NCI-H2196 (cell line): ENCODE measurements around the gene TAB2.
"Not testable (repeated sequence)": the region's sequence is repeated elsewhere in the genome, so short reads cannot be mapped to it uniquely, and the experiment has no call there.

Experiments
- DNase-seq: peaks from one replicate; lab custom pipeline; 2025; ENCODE audit not compliant: unreplicated experiment; lab: John Stamatoyannopoulos, UW

Gene TAB2

DNA sequence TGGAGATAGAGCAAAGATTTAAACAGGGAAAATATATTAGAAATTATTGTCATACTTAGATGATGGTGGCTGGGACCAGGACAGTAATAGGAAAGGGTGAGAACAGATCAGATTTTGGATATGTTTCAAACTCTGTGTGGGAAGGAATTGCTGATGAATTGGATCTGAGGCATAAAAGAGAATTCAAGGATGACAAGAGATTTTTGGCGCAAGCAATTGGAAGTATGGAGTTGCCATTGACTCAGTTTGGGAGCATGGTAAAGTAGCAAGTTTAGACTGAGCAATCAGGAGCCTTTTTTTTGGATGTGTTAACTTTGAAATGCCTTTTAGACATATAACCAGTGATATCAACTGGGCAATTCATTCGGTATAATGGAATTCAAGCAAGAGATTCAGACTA, 14.4 kb downstream of the TAB2 start:
- no peak for DNase-seq

DNA sequence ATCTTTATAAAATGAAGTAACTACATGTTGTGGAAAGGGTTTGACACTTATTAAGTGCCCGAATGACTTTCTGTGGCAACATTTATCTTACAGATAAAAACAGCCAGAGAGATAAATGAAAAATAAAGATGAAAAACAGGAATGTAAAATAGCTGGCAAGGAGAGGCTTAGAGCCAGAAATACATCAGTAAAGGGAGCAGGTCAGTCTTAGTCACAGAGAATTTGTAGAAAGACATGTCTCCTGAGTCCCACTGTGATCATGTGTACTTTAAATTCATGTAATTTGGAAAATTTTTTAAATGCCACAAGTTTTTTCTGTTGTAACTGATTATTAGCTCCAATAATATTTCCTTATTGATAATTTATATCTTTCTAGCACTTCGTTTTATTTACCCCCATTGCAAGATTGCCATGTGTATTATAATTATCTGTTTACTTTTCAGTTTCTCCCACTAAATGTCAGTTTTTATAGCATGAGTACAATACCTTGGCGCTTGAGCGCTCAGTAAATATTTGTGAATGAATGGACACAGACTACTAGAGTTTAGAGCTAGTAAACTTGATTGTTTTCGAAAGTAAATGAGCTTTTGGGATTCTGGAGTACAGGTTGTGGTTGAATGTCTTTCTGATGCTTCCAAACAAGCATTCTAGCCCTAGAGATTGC, 15.2 kb downstream of the TAB2 start:
- DNase-seq, result peak; percentile 39

DNA sequence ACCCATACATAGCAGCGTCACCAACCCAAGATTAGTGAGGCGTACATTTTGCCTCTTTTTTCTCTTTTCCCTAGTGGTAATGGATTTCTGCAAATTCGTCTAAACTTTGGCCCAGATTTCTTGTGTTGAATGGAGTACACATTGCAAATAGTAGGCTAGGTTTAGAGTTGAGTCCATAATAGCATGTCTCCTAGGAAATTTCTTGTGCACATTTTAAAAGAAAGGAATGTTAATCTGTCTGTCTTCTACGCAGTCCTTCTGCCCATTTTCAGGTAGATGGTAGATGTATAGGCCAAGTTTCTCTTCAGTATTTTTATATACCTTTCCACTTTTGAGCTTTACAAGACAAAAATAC, 15.7 kb downstream of the TAB2 start:
- DNase-seq, result no peak

DNA sequence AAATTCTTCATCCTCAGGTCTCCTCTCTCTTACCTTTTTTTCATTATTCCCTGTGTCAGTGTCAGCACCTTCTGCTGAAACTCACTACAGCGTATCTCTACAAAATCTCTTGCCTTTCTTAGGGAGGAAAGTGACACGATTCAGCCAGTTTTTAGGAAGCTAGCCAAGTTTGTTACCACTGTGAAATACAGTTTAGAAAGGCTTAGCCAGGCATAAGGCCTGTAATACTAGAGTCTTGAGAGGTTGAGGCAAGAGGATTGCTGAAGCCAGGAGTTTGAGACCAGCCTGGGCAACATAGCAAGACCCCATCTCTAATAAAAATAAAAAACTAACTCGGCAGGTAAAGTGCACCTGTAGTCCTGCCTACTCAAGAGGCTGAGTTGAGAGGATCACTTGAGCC, 16.7 kb downstream of the TAB2 start:
- DNase-seq, result no peak

DNA sequence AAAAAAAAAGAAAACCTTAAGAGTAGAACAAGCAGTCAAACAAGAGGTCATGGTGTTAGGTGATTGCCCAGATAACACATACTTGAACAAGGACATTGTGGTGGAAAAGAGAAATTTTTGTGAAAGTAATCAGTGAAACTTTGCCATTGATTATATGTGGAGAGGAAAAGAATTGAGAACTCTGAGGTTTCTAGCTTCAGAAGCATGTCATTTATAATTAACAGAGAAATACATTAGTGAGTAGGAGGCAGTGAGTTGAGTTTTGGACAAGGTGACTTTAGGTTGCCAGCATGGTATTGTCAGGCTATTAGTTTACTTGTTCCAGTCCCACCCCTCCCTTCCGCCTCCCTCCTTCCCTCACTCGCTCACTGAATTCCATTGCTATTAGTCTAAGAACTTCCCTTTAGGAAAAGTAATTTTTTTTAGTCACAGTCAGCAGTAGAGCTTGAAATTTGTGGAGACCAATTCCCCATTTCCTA, 17.2 kb downstream of the TAB2 start:
- DNase-seq, result no peak

DNA sequence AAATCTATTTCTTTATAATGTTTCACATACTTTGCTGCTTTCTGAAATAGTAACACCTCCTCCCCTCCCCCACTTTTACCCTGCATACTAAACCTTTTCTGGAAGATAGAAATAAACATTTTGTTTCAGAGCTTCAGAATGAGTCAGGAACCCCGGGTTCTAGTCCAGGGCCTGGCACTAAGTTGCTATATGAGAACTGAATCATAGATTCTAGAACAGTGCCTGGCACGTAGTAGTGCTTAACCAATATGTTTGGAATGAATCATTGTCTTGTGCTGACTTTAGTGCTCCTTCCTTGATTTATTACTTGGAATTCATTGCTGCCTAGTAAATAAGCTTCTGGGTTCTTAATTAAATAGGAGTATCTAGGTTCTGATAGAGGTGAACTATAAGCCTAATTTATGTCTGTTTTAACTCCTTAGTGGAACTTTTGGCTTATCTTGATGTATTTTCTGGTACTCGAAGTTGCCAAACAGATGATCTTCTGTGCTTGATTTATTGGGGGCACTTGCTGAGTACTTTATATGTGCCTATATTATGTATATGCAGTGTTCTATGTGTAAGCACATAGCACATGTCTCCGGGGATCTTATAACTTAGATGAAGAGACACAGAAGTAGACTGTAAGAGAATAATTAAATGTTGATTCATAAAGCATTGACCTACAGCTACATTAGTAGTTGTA, 18.6 kb downstream of the TAB2 start:
- DNase-seq, result no peak

DNA sequence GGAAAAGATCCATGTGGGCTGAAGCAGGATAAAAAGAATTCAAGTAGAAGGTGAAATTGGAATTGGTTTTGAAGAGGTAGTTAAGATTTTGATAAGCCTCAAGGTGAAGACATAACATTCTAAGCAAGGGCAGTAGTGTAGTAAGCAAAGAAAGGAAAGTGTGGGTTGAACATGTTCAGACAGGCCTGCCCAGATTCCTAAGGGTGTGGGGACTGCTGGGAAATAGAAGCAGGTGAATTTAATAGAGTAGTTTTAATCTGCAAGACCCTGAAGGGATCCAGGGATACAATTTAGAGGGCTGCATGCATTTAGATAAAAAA, 19.1 kb downstream of the TAB2 start:
- DNase-seq, result no peak

DNA sequence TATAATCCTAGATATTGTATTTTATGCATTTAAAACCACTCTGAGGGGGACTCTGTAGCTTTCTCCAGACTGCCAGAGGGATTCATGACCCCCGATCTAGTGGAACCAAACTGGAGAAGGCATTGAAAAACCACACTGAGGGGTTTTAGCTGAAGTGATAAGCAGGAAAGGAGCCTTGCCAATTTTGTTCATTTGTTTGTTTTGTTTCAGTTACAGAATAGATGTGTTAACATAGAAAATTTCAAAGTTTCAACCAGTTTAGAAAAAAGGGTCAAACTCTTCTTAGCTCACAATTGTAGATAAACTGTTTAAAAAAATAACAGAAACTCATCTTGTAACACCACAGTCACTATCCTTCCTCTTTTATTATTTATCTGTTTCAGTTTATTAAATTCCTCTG, 19.8 kb downstream of the TAB2 start:
- DNase-seq, result no peak

DNA sequence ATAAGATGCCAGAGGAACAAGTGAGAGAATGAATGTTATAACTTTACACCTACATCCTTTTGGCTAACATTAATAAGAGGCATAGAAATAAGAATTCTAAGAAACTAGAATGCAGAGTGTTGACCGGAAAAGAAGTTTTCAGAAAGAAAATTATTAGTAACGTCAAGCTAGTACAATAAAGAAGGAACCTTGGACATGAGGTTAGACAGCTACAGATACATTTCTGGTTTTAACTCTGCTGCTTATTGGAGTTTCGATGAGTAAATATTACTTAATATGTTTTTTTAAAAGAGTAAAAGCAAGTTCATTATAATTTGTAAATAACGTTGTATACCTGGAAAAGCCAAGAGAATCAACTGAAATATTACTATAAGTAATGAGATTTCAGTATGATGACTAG, 22.7 kb downstream of the TAB2 start:
- no peak for DNase-seq

DNA sequence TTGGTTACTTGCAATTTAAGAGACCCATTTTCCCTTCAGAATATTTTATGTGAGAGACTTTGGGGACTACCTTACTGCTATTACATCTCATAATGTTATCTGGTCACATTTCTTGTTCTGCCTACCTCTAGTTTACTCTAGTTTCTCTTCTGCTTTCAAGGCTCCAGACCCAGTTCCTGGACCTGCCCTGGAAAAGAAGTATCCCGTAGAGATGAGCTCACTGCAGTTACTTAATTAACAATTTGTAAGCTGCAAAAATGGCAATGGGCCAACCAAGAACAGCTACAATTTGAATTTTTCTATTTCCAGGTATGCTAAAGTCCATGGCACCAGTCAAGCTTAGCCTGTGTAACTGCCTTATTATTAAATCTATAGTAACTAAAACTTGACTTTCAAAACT, 25.0 kb downstream of the TAB2 start:
- DNase-seq, result no peak

DNA sequence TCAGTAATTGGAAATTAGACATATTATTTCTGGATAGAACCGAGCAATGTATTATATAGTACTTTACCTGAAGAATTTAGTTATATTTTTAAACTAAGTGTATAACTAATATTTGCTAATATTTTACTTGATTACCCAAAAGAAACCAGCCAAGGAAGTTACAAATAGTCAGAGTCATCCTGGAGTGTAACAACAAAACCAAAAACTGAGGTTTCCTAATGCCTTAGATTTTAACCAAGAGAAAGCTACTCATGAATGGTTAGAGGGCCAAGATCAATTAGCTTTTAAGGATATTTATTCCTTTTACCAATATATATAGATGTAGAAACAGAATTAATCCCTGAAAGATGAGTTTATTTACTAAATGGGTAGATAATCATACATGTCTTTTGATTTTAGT, 26.0 kb downstream of the TAB2 start:
- DNase-seq, result no peak

DNA sequence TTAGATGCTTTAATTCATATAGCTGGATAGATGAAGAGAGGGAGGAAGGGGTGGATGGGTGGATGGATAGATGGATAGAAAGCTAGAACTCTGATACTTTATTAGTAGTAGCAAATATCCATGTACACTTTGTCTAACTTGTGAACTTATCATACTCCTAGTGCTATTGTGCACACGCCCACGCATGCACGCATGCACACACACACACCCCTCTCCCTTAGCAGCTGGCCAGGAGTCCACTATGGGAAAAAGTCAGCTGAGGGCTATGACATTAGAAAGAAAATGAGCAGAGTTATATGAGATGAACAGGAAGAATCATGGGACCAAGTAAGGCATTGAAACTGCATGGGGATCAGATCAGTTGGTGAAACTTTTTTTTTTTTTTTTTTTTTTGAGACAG, 28.6 kb downstream of the TAB2 start:
- no peak for DNase-seq

DNA sequence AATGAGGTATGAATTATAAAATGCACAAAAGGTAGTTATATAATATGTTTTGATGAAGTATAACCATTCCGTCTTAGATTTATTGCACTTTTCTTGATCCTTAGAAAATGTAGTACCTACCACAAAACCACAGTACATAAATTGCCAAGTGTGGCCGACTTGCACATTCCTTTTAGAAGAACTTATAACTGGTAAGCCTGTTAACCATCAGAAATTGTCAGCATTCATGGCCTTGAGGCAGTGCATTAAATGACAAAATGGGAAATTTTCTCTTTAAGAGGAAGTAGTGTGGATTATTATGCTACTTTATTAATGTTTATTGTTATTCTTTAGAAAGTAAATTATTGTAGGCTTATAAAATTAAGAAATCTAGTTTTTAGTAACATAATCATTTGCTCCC, 29.6 kb downstream of the TAB2 start:
- no peak for DNase-seq

DNA sequence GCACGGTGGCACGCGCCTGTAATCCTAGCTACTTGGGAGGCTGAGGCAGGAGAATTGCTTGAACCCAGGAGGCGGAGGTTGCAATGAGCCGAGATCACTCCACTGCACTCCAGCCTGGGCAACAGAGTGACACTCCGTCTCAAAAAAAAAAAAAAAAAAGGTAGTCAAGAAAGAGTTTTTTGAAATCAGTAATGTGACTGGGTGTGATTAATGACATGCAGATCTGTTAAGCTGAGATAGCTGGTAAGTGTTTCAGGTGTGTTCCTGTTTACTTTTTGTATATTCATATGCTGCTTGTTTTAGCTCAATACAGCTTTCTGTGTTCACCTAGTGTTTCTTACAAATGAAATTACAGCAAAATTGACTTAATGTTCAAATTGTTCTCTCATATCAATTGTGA, 31.8 kb downstream of the TAB2 start:
- DNase-seq, result not testable (repeated sequence)

DNA sequence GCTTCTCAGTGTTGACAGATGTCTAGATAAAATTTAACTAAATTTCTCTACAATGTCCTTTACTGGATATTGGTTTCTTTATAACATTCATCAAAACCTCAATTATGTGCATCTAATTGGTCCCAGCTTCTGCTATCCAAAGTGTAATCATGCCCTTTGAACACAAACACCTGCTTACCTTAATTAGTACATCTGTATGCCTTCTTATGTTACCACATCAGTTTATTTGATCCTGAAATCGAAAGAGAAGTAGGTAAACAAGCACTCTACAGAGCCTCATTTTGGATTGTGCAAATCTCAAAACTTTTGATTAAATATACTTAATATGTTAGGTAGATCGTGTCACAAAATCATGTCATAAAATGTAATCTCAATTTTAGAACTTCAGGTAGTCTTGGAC, 36.5 kb downstream of the TAB2 start:
- DNase-seq, result peak; percentile 19

DNA sequence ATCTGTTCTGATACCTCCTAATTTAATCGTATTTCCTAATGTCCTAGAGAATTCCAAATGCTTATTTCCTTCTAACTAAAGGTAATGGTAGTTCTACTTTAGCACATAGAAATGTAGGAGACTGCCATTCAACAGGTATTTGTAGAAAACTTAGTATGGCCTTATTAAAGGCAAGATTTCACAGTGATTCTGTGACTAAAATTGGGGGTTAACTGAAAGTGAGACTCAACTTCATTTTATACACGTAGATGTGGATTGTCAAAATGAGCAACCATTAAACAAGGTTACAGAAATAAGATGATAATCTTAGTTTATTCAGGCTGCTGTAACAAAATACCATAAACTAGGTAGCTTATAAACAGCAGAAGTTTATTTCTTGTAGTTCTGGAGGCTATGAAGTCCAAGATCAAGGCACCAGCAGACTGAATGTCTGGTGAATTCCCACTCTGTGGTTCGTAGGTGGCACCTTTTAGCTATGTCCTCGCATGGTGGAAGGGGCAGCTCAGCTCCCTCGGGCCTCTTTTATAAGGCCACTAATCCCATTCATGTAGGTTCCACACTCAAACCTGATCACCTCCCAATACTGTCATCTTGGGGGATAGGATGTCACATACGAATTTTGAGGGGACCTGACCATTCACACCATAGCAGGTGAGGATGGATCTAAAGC, 38.7 kb downstream of the TAB2 start:
- no peak for DNase-seq

DNA sequence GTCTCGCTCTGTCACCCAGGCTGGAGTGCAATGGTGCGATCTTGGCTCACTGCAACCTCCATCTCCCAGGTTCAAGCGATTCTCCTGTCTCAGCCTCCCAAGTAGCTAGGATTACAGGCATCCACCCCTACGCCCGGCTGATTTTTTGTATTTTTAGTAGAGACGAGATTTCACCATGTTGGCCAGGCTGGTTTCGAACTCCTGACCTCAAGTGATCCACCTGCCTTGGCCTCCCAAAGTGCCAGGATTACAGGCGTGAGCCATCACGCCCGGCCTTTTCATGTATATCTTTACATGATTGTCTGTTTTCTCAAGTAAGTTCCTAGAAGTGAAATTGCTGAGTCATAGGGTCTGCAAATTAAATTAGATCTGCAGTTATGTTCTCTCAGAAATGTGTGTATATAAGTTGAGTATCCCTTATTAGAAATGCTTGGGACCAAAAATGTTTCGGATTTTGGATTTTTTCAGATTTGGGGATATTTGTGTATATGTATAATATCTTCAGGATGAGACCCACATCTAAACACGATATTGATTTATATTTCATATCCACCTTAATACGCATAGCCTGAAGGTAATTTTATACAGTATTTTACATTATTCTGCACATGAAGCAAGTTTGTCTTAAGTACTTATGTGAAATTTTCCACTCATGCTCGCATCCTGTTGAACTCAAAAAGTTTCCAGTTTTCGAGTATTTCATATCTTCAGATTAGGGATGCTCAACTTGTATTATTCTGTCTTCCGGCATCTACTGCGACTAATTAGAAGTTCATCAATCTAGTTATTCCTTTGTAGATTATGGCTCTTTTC, 40.4 kb downstream of the TAB2 start:
- DNase-seq, result no peak

DNA sequence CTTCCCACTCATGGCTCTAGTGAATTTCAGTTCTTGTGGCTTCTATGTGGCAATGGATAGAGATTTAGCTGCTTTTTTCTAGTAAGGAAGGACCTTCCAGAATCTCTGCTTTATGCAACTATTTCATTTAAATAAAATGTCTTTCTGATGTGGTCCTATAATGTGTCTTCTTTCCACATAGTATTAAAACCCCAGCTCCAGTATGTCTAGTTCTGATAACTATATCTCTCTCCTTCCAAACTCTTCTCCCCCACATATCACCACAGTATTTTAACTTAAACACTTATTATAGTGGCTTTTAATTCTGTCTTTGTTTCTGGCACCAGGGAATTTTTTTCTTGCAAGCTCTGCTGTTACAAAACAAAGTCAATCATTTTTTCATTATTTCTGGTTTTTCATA, 41.9 kb downstream of the TAB2 start:
- no peak for DNase-seq

DNA sequence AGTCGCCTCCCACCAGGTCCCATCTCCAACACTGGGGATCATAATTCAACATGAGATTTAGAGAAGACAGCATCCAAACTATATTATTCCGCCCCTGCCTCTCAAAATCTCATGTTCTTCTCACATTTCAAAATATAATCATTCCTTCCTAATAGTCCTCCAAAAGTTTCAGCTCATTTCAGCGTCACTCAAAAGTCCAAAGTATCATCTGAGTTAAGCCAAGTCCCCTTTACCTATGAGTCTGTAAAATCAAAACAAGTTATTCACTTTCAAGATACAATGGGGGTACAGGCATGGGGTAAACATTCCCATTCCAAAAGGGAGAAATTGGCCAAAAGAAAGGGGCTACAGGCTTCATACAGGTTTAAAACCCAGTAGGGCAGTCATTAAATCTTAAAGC, 43.0 kb downstream of the TAB2 start:
- DNase-seq, result no peak

DNA sequence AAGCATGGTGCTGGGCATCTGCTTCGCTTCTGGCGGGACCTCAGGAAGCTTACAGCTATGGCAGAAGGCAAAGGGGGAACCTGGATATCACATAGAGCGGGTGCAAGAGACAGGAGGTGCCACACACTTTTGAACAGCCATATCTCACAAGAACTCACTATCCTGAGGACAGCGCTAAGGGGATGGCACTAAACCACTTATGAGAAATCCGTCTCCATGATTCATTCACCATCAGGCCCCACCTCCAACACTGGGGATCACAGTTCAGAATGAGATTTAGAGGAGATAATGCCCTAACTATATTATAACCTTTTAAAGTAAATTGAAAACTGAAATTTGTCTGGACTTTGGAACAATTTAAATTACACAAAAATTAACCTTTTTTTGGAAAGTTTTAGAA, 44.8 kb downstream of the TAB2 start:
- DNase-seq, result no peak

DNA sequence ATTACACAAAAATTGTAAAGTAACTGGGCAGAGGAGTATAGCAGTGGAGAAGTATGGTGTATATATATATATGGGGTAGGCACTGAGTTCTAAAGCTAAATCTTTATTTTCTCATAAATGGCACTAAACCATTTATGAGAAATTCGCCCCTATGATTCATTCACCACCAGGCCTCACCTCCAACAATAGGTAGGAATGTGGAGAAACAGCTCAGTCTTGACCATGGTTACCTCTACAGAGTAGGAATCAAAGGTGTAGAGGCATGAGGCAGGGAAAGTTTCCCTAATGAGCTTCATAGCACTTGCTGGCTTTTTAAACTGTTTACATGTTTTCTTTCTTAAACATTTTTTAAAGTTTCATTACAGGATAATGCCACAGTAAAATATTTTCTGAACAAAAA, 45.6 kb downstream of the TAB2 start:
- DNase-seq, result no peak

DNA sequence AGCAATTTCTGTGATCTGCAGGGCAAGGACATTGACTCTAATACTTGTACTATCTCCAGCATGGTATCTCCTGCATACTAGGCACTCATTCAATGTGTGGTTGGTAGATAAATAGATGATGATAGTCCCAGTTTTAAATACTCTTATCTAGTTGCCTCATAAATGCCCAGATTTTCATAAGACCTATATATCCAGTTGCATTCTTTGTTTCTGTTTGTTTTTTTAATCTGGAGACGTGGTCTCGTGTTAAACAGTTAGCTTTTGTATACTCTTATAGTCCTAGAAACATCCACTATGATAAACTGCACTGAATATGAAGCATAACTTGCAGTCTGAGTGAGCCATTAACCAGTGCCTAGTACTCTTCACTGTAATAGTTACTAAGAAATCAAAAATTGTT, 47.0 kb downstream of the TAB2 start:
- no peak for DNase-seq
